M059J (cell line): Measurements from ENCODE around the gene PXMP2. TPM values are rescaled to one million over a fixed set of nuclear protein-coding genes. Genes with fewer than 3 reads are reported as not detected.

Experiments
- DNase-seq: peaks from one replicate; pipeline ENCODE4 v3.0.0-alpha.2; 2012; ENCODE audit warnings: low read depth
- total RNA-seq: library from RNA; depleted of rRNA; stranded (reverse); fragments of >200 nt; shearing (Covaris generic); gene quantifications from 2 replicates; pipeline ENCODE4 v1.2.3, GENCODE V29; 2014; rRNA removed

PXMP2 gene
- 66.4 and 83.4 TPM in 2 replicates for total RNA-seq

DNA sequence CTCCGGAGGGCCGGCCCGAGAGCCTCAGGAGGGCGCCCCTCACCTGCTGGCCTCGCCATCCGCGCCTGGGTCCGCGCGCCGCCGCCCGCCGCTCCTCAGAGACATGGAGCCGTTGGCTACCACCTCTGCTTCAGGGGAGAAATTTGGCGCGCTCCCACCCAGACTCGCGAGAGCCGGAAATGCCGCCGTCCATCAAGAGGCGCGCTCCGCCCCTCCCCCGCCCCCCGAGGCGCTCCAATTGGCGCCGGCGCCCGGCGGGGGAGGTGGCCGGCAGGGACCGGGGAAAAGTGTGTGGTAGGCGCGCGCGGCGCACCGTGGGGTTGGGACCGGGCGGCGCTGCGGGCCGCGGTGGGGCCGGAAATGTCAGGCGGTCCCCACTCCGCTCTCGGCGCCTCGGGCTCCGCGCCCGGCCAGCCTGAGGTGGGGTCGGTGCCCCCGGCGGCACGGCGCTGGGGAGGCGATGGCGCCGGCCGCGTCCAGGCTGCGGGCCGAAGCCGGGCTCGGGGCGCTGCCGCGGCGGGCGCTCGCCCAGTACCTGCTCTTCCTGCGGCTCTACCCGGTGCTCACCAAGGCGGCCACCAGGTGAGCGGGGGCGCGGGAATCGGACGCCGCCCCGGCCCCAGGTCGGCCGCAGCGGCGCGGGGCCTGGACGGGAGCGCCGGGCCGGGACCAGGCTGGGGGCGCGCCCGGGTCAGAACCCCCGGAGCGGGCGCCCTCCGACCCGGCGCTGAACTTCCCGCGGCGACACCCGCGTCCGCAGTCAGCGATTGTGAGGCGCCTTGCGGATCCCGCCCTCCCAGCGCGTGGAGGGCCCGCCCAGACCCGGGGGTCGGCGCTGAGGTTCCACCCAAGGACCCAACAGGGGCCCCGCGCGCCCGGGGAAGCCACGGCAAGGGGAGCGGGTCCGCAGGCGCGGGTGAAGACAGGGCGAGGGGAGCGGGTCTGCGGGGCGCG is at the start of gene PXMP2, which contains the start of gene POLE:
TSS of gene PXMP2 (plus strand) at position 377 of the 954 bp plus-strand sequence. CDS start at position 461, 84 bp downstream.
TSS of gene POLE (minus strand) at position 132 of the 954 bp plus-strand sequence. CDS start at position 105, 27 bp downstream.
- DNase-seq, result peak; percentile 92

DNA sequence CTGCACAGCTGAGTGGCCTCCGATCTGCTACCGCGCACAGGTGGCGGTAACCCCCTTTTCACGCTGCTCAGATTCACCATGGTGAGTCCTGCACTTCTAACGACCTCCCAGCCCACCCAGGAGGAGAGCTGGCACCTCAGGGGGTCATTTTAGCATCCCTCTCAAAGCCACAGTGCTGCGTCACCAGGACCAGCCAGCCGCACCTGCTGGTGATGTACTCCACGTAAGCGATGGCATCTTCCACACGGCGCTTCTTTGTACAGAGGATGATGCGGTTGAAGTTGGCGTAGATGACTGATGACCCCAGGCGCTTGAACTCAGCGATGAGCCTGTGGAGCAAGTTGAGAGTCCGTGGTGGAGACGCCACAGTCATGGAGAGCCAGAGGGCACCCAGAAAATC is 49.6 kb upstream of the PXMP2 start:
- no peak for DNase-seq

DNA sequence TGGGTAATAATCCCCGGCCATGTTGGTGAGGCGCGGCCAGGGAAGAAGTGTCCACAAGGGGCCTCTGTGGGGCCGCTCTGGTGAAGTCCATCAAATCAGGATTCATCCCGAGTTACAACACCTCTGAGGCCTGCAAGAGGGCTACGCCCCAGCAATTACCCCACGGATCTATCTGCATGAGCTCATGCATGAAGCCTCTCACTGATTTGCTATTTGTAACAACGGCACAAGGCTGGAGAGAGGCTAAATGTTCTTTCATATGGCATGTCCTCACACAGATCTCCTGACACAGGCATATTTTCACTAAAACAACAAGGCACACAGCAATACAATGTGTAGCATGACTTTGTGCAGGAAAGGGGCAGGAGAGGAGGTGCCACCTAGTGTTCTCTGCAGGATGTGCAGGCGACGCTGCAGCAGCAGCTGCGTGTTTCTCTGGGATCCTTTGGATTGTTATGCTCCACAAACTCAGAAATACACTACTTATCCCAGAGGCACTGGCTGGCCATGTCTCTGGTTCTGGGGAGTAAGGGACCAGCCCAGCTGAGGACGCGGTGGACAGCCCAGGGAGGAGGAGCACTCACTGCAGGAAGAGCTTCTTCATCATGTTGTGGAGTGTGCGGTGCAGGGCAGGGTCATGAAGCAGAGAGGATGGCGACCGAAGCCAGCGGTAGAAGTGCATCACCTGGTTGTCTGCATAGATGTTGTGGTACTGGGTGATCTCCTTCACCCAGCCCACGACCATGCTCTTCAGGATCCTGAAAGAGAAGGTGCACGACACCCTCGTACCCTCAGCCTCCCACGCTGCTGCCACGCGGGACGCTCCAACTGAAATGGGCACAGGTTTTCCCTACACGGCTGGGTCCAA is 48.6 kb upstream of the PXMP2 start:
- DNase-seq, result peak; percentile 16

DNA sequence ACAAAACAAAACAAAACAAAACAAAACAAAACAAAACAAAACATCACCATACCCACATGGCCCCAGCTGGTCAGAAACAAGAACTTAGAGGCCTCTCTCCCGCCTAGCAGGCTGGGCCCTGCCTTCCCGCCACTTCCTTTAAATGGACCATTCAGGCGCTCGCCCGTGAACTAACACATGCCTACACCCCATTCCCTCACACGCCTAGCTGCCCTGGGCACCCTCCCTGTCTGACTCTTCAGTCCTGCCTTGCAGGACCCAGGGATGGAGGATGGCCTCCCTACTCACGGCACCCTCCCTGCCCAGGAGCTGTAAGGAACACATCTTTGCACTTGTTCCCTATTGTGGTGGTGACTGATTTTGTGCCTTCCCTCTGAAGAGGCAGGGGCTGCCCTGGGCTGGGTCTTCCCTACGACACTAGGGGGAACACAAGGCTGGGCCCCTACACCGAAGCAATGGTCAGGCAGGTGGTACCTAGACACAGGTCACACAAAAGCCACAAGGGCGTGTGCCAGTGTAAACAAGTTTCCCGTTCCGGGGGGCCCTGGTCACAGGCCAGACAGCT is 47.3 kb upstream of the PXMP2 start:
- no peak for DNase-seq

DNA sequence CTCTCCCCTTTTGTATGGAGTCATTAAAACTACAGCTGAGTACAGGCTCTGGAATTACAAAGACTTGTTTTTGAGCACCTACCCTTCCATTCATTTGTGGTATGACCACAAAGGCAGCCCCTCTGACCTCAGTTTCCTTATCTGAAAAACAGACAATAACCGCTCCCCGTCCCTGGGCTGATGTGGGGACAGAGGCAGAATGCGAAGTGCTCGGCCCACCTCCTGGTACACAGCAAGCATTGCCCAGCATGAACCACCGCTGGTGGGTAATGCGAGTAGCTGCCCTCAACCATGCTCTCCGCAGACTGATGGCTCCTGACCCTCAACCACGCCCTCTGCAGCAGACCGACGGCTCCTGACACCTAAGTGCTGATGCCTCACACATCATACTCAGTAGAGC is 46.5 kb upstream of the PXMP2 start:
- no peak for DNase-seq

DNA sequence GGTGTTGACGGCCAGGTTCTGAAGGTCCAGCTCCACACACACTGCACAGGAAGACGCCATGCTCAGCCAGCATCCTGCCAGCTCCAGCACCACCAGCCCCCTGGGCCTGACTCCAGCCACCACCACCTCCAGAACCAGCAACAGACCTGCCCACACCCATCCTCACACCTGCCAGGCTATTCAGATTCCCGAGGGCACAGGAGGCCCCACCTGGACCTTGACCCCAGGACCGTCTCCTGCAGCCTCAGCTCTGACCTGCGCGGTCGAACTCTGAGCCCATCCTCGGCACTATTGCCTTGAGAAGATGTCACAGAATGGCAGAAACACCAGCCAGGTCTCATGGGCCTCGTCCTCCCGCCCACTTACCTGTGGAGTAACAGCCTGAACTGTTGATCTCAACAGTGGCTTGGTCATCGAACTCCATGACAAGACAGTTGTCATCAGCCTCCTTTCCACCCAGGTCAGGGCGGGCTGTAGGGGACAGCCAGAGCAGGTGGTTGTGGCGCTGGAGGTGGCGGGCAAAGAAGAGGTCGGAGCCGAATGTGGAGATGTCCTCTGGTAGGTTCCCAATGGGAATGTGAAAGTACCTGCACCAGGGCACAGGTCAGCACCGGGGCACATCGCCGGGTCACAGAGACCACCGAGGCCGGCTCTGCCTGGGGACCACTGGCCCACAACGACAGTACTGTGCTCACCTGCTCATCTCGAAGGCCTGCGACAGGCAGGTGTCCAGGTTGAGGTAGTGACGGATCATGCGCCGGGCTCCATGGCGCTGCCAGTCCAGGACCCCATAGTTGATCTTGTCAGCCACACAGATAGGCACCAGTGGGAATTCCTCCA is 45.4 kb upstream of the PXMP2 start:
- no peak for DNase-seq

DNA sequence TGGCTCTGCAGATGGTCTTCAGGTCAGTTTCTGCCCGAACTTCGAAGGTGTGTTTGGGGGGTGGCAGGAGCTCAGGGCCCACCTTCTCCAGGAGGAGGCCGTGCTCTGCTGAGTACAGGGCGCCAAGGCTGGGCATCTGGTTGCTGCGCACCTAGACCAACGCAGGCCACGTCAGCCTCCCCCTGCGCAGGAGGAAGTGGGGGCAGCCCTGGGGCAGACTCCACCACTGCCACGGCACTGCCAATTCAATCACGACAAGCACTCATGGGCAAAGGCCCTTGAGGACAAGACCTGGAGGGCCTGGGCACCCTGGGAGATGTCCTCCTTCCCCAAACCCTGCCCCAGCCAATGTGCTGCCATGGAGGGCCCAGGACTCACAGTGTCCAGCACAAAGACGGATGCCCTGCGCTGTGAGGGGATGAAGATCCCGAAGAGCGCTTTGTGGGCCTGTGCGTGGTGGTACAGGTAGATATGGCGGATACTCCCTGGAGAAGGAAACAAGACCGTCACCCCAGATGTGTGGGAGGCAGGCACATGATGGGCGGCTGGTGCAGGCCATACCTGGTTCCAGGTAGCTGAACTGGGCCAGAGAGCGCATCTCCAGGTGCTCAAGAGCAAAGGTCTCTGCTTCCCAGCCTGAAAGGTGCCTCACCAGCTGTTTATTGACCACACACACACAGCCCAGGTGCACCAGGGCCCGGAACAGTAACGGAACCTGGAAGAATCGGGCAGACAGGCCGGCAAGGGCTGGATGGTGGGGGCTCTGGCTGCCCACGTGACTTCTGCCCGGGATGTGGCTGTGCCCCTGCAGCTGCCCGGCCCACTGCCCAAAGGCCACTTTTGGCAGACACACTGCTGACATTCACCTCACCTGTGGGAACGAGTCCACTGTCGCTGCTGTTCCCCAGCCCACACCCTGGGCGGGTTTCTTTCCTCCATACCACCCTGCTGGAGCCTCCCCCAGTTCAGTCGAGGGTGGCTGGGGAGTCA is 44.2 kb upstream of the PXMP2 start:
- no peak for DNase-seq

DNA sequence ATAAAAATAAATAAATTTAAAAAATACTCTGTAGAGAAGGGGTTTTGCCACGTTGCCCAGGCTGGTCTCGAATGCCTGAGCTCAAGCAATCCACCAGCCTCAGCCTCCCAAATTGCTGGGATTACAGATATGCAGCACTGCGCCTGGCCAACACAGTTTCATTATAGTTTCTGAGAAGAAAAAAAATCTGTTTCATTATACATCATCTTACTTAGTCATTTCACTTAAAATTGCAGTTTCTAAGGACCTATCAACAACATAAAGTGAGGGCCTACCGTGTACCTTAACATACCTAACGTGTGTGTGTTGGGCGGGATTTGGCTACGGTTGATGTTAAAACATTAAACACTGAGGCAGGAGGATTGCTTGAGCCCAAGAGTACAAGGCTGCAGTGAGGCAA is 40.5 kb upstream of the PXMP2 start:
- no peak for DNase-seq

DNA sequence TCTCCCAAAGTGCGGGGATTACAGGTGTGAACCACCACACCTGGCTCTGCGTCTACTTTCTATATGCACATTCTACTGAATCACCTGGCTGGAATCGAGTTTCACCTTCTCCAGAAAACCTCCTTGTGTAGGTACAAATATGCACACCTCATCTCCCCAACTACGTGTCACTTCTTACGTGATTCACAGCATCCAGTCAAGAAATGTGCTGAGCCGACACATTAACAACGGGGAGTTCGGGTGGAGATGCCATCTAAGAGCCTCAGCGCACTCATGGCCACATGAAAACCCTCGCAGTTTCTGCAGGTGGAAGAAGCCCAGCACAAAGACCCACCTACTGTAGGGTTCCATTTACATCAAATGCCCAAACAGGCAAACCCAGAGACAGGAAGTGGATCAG is 39.5 kb upstream of the PXMP2 start:
- no peak for DNase-seq

DNA sequence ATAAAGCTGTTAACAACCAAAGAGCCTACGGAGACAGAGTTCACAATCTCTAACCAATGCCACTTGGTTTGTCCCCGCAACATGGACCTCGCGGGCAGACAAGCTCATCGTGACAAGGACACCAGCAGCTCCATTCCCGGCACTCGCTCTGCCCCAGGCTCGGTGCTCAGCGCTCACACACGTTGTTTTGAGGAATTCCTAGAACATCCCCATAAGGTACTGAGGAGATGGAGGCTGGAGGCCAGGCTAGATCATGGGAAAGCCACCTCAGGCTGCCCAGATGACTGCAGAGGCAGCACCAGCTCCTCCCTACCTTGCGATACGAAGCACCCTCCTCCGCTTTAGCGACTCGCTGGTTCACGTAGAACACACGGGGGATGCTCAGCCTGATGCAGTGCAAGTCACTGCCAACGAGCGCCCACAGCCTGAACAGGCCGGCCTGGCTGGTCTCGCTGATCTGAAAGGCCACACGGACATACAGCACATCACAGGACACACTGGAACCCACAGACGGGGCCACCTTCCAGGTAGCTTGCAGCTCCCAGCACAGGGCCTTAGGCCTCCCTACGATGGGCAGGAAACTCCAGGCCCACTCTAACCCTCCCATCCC is 38.7 kb upstream of the PXMP2 start:
- DNase-seq, result no peak

DNA sequence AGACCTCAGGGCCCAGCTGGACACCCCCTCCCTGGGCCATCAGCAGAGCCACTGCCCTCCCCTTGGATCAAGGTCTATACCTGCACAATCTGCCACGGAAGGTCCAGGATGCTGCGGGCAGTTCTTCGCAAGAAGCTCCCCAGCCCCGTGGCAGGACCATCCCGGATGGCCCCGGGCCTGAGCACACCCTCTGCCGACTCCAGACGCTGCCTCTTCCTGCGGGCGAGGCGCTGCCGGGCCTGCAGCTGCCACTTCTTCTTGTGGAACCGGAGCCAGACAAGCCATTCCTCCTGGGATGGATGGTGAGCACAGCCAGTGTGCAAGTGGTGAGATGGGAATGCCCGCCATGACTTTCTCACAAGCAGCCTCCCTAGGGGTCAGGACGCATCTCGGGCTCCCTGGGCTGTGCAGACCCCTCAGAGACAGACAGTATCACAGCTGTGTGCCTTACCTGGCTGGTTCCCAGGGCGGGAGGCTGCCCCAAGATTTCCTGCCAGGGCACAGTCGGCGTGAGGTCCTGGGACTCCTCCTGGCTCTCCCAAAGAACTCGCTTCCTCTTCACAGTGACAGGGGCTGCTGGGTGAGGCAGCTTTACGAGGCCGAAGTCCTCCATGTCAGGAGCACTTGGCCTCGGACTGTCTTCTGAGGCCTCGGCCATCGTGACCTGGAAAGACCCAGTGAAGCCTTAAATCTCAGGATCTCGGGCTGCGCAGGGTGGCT is 38.0 kb upstream of the PXMP2 start:
- DNase-seq, result no peak

DNA sequence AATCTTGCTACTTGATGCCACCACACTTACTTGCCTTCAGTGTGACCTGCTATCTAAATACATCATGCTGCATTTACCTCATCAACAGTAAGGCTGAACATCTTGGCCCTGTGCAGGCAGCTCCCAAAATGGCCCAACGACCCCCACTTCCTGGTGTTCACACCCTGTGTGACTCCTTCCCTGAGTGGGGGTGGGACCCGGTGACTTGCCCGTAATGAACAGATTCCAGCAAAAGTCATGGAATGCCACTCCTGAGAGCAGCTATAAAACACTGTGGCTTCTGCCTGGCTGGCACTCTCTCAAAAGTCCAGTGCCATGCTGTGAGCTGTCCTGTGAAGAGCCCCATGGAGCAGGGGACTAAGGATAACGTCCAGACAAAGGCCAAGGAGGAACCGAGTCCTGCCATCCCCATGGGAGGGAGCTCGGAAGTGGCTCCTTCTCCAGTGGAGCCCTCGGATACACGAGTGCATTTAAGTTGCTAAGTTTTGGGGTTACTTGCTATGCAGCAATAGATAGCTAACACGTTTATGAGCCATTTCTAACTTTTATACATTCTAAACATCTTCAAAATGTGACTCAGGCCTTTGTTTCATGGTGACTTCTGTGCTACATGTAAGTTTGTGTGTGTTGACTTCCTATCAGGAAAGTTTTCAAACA is 35.8 kb upstream of the PXMP2 start:
- no peak for DNase-seq

DNA sequence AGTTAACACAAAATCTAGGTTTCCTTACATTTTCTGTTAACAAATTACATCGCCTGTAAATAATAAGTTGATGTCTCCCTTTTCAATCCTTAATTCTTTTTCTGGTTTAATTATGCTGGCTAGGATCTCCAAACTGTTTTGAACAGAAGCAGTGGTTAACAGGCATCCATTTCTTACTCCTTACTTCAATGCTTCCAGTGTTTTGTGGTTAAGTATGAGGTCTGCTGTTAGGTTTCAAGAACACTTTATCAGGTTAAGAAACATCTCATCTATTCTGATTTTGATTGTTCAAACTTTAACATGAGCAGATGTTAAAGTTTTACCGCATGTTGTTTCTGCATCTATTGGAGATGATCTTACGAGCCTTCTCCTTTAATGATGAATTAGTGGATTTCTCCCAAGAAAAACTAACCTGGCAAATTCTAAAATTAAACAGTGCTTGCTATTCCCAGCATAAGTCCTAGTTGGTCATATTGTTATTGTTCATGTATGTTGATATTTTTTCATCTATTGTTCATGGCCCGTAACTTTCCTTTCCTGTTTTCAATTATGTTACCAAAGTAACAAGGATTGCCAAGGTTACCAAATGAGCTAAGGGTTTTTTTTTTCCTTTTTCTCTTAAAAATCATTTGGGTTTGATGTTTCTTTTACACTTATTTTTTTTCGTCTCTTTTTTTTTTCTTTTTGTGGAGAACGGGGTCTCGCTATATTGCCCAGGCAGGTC is 33.7 kb upstream of the PXMP2 start:
- DNase-seq, result no peak

DNA sequence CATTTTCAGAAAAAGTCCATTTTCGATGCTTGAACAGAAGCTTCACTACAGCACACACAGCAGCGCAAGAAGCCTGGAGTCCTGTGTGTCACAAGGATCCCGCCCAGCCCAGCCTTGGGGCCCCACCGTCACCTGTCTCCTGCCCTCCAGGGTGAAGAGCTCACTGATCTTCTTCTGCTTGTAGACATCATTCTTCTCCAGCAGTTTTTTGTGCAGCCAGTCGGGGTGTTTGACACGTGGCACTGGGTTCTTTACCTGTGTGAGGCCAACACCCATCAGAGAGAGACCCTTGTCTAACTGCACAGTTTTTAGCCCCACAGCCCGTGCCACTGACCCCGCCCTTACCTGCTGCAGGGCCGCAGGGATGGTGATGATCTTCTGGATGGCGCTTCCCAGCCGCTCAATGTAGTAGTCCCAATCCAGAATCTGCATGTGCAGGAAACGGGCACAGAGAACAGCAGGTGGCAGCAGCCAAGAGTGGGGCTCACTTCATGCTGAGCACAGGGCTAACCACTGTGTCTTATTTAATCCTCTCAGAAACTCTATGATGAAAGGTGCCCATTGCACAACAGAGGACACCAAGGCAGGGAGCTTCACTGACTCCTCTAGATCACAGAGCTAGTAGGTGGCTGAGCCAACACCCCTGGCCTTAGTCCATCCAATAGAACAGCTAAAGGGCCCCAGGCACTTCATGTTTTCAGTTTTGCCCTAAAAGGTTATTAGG is 30.2 kb upstream of the PXMP2 start:
- DNase-seq, result no peak

DNA sequence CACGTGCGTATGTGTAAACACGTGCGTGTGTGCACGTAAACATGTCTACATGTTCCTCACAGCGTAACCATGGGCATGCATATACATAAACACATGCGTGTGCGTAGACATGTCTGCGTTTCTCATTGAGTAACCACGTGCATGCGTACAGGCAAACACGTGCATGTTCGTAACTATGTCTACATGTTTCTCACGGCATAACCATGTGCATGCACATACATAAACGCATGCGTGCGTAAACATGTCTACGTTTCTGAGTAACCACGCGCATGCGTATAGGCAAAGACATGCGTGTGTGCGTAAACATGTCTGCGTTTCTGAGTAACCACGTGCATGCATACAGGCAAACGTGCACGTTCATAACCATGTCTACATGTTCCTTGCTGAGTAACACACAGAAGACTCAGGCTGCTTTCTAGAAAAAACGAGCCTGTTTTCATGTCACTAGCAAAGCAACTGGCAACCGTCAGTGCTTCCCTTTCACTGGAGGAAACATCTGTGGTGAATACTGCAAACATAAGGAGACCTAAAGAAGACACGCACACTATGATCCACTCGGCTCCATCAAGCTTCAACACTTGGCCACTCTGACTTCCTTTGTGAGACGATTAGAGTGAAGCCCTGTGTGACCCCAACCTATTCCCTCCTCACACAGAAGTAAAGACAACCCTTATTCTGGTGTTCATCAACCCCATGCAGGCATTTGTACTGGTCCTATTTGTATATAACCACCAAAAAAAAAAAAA is 29.1 kb upstream of the PXMP2 start:
- no peak for DNase-seq

DNA sequence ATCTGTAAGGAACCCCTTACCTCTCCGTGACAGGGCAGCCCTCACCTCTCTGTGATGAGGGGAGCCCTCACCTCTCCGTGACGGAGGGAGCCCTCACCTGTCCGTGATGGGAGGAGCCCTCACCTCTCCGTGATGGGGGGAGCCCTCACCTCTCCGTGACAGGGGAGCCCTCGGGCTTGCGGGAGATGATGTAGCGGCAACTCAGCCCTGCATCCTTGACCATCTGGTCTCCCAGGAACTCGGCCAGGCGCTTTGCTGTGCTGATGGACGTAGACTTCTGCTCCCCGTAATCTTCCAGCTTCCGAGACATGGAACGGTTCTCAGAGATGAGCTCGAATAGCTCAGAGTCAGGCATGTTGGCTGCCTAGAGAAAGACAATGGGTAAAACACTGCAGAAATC is 28.2 kb upstream of the PXMP2 start:
- no peak for DNase-seq
